ENCODE results near the gene CAPN15.

The CAPN15 gene

GRCh38 chr16:553601-554296, 26.2 kb downstream of the CAPN15 start:
- Histone ChIP-seq H3K9me3 (replicated peaks in 1 of 11) (no peaks in the 10 kb centered on the region), H4K20me1 (peaks cover 2 to 92% (median 69%) of the 10 kb centered on the region in 11 experiments; a peak in 21 of 22 replicates), H3K4me3 (no peak overlapping the region), H3K27ac (peak overlapping the region in 1 of 11 experiments; percentile 30; a peak in 1 of 22 replicates), H3K9ac (no peak overlapping the region), H3K36me3 (peaks cover 30 to 52% (median 42%) of the 10 kb centered on the region in 11 experiments), H3K4me1 (peaks cover 13 to 50% (median 38%) of the 10 kb centered on the region in 10 experiments; a peak in 19 of 20 replicates), H3K27me3 (peaks cover 6 to 15% (median 8%) of the 10 kb centered on the region in 11 experiments), H3K4me2 (peak overlapping the region in 3 of 11 experiments; percentile 22 to 53 (median 28); a peak in 2 of 22 replicates)
- no peak for TF ChIP-seq Cebpa-rat (IDR thresholded peaks at IDR 0.05)

- Histone ChIP-seq H3K4me1 (peaks cover 18 to 53% (median 41%) of the 10 kb centered on the region in 10 experiments; a peak in 19 of 20 replicates), H3K27ac (peak overlapping the region in 1 of 11 experiments; percentile 30; a peak in 1 of 22 replicates), H3K4me3 (no peak overlapping the region), H3K9ac (no peak overlapping the region), H4K20me1 (peaks cover 0 to 92% (median 72%) of the 10 kb centered on the region in 11 experiments; a peak in 20 of 22 replicates), H3K27me3 (peaks cover 12 to 20% (median 13%) of the 10 kb centered on the region in 11 experiments), H3K4me2 (peak overlapping the region in 4 of 11 experiments; percentile 18 to 53 (median 25); a peak in 3 of 22 replicates), H3K36me3 (peaks cover 29 to 48% (median 40%) of the 10 kb centered on the region in 11 experiments), H3K9me3 (replicated peaks in 1 of 11) (no peaks in the 10 kb centered on the region)
- no peak for TF ChIP-seq Cebpa-rat (IDR thresholded peaks at IDR 0.05)
Observed at GRCh38 chr16:554297-554621, 26.7 kb downstream of the CAPN15 start.

DNA sequence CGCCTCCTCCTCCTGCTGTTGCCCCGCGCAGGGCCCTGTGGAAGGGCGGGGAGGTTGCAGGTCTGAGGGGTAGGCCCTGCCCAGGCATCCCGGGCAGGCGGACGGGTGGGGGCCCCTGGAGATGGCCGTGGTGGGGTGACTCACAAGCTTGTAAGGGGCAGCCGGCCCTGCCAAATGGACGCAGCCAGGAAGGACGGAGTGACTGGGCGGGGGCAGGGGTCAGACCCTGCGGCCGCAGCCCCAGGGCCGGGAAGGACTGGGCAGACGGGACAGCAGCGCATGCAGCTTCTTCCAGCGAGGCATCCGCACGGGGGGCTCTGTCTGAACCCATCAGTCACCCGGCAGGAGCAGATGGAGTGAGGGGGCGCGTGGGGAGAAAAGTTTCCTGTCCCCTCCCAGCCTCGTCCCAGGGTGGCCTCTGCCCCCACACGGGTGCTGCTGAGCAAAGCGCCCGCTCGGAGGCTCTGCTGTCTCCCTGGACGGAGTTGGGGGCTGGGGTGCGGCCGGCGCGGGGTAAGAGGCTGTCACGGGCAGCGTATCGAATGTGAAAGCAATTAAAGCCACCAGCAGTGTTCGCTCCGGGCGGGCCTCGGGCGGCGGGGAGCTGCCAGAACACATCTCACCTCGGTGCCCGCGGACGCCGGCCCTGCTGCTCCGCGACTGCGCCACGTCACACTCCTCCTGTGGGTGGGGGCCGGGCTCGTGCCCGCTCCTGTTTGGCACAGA, 27.3 kb downstream of the CAPN15 start:
- Histone ChIP-seq H3K9me3 (replicated peaks in 1 of 11) (no peaks in the 10 kb centered on the region), H3K27me3 (peaks cover 17 to 25% (median 19%) of the 10 kb centered on the region in 11 experiments), H3K9ac (no peak overlapping the region), H3K36me3 (peaks cover 25 to 43% (median 35%) of the 10 kb centered on the region in 11 experiments), H4K20me1 (peaks cover 0 to 92% (median 73%) of the 10 kb centered on the region in 11 experiments; a peak in 20 of 22 replicates), H3K27ac (no peak overlapping the region), H3K4me3 (no peak overlapping the region), H3K4me1 (peaks cover 21 to 59% (median 46%) of the 10 kb centered on the region in 10 experiments; a peak in 19 of 20 replicates), H3K4me2 (peak overlapping the region in 5 of 11 experiments; percentile 18 to 54 (median 28); a peak in 5 of 22 replicates)
- TF ChIP-seq Cebpa-rat (IDR thresholded peaks at IDR 0.05), result no peak

- H3K27ac ChIP-seq, result no peak overlapping the region
- H4K20me1 ChIP-seq, result peaks cover 0 to 85% (median 64%) of the 10 kb centered on the region in 11 experiments; a peak in 20 of 22 replicates
- H3K4me3 ChIP-seq, result no peak overlapping the region
- peaks cover 17 to 33% (median 25%) of the 10 kb centered on the region in 11 experiments for H3K36me3 ChIP-seq
- TF ChIP-seq Cebpa-rat (IDR thresholded peaks at IDR 0.05), result no peak
- H3K4me1 ChIP-seq, result peaks cover 23 to 64% (median 48%) of the 10 kb centered on the region in 10 experiments; a peak in 19 of 20 replicates
- peak overlapping the region in 4 of 11 experiments; percentile 27 to 83 (median 40); a peak in 7 of 22 replicates for H3K4me2 ChIP-seq
- no peak overlapping the region for H3K9ac ChIP-seq
- peaks cover 27 to 35% (median 29%) of the 10 kb centered on the region in 11 experiments for H3K27me3 ChIP-seq
- H3K9me3 ChIP-seq (replicated peaks in 1 of 11), result no peaks in the 10 kb centered on the region
Observed at GRCh38 chr16:555528-556473, 28.3 kb downstream of the CAPN15 start.

DNA sequence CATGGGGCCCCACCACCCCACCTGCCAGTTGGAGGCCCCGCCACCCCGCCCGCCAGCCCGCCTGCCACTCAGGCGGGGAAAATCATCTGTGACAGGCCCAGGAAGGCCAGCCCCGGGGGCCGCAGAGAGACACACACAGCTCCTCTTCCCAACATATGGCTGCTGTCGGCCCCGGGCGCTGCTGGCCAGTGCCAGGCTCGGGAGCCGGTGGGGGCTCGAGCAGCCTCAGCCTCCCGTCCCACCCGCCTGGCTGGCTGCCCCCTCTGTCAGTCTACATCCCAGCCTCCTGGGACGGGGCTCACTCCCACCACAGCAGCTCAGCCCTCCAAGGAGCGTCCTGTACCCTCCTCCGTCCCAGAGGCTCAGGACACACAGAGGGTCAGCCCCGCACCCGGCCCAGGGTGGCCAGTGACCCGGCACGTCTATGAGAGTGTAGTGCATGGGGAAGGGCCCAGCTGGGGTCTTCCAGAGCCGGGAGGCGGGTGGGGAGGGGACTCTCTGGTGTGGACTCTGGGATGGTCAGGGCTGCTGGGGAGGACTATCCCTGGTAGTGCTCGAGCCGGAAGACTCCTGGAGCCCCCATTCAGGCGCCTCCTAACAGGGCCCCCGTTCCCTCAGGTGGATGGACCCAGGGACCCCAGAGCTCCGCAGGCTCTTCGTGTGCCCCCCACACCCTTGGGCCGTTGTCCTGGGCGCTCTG, 29.1 kb downstream of the CAPN15 start:
- Histone ChIP-seq H3K9ac (no peak overlapping the region), H3K4me1 (peaks cover 23 to 72% (median 52%) of the 10 kb centered on the region in 10 experiments; a peak in 19 of 20 replicates), H3K36me3 (peaks cover 9 to 24% (median 17%) of the 10 kb centered on the region in 11 experiments), H3K4me2 (peak overlapping the region in 9 of 11 experiments; percentile 31 to 98 (median 83); a peak in 13 of 22 replicates), H4K20me1 (peaks cover 0 to 85% (median 62%) of the 10 kb centered on the region in 11 experiments; a peak in 19 of 22 replicates), H3K4me3 (no peak overlapping the region), H3K9me3 (replicated peaks in 1 of 11) (no peaks in the 10 kb centered on the region), H3K27ac (no peak overlapping the region), H3K27me3 (peaks cover 35 to 43% (median 37%) of the 10 kb centered on the region in 11 experiments)
- no peak for TF ChIP-seq Cebpa-rat (IDR thresholded peaks at IDR 0.05)

- Histone ChIP-seq H3K27ac (no peak overlapping the region), H3K4me2 (peak overlapping the region; percentile 9 to 98 (median 78); a peak in 20 of 22 replicates), H3K36me3 (peaks cover 0 to 16% (median 8%) of the 10 kb centered on the region in 11 experiments; a peak in 11 of 22 replicates), H3K27me3 (peaks cover 46 to 54% (median 48%) of the 10 kb centered on the region in 11 experiments), H3K4me1 (peaks cover 23 to 73% (median 52%) of the 10 kb centered on the region in 10 experiments; a peak in 19 of 20 replicates), H4K20me1 (peaks cover 0 to 86% (median 54%) of the 10 kb centered on the region in 11 experiments; a peak in 19 of 22 replicates), H3K9me3 (replicated peaks in 1 of 11) (no peaks in the 10 kb centered on the region), H3K4me3 (peak overlapping the region in 3 of 10 experiments; percentile 5 to 37 (median 31); a peak in 2 of 20 replicates), H3K9ac (peak overlapping the region in 4 of 11 experiments; percentile 7 to 42 (median 26); a peak in 3 of 22 replicates)
- TF ChIP-seq Cebpa-rat (IDR thresholded peaks at IDR 0.05), result no peak
Observed at GRCh38 chr16:557463-558297, 30.2 kb downstream of the CAPN15 start.
